K562 (cell line): ENCODE measurements around the gene ZBTB20. TPM values are rescaled to one million over a fixed set of nuclear protein-coding genes. Genes with fewer than 3 reads are reported as not detected.

Experiments
- ATAC-seq: fragments of 200-7000 bp; cut with Tn5 transposase; 3 replicates; pipeline ENCODE4 v1.9.1; 2020; ENCODE audit warnings: moderate library complexity
- BruUV-seq: library from RNA; stranded (reverse); fragments of 400-500 nt; replicated peaks from 2 replicates; lab custom pipeline; 2021; lab: Mats Ljungman, UMichigan
- CTCF ChIA-PET: fragments of 300-600 bp; formaldehyde crosslinking; extraction: SDS; loops from one replicate; lab custom pipeline; 2021; ENCODE audit warnings: low intra/inter-chr PET ratio; lab: Yijun Ruan, JAX
- POLR2A ChIA-PET: fragments of 300-600, 350-650 bp; sonication (Branson Sonifier 250); formaldehyde crosslinking; extraction: SDS; loops from one replicate; lab custom pipeline; 2021; ENCODE audit warnings: antibody characterized with exemption, inconsistent platforms; lab: Yijun Ruan, JAX
- DNase-seq, 4 experiments: peaks; one replicate each; pipeline versions ENCODE4 v3.0.0 to v3.0.0-alpha.2; 2011 to 2018; ENCODE audit warnings: low spot score in 3 of 4, mixed read lengths in 3 of 4; ENCODE audit errors: extremely low read depth in 1 of 4
- FAIRE-seq: peaks from 2 replicates; lab custom pipeline; 2011; peaks lifted over from hg19 to GRCh38; lab: Jason Lieb, UNC
- H2AFZ ChIP-seq: 2 replicates; pipeline ENCODE4 v1.6.0; 2011; ENCODE audit warnings: low read depth, low read length, control low read depth, inconsistent platforms
- H3K27ac ChIP-seq: fragments of 200-600 bp; 3 replicates; pipeline ENCODE4 v1.8.0; 2011; ENCODE audit warnings: low read depth, mild to moderate bottlenecking, control low read depth, inconsistent platforms, low read length, moderate library complexity, mixed read lengths; ENCODE audit errors: extremely low read depth
- H3K27me3 ChIP-seq, 2 experiments: fragments of 300-600 bp in 1 of 2; 2 replicates in 1 of 2; 3 replicates in 1 of 2; pipeline versions ENCODE4 v1.6.0 to v1.8.0; 2011; ENCODE audit warnings: inconsistent platforms in 2 of 2, low read length in 2 of 2, mild to moderate bottlenecking in 1 of 2, mixed read lengths in 1 of 2, moderate library complexity in 1 of 2; ENCODE audit not compliant: control insufficient read depth in 2 of 2, insufficient read depth in 2 of 2
- H3K36me3 ChIP-seq: fragments of 300-600 bp; 3 replicates; pipeline ENCODE4 v1.8.0; 2011; ENCODE audit warnings: mild to moderate bottlenecking, low read length, inconsistent platforms; ENCODE audit not compliant: control insufficient read depth, insufficient read depth
- H3K4me1 ChIP-seq, 2 experiments: fragments of 200-600 bp in 1 of 2; replicated peaks in 1 of 2; 2 replicates in 1 of 2; 3 replicates in 1 of 2; pipeline versions ENCODE4 v1.5.1 to v1.8.0; 2011; ENCODE audit warnings: inconsistent platforms in 2 of 2, low read length in 2 of 2, mild to moderate bottlenecking in 1 of 2, mixed read lengths in 1 of 2, moderate library complexity in 1 of 2; ENCODE audit not compliant: control insufficient read depth in 2 of 2, insufficient read depth in 2 of 2
- H3K4me2 ChIP-seq: 2 replicates; pipeline ENCODE4 v1.6.1; 2011; ENCODE audit warnings: low read length, control low read depth, inconsistent platforms, mixed read lengths; ENCODE audit not compliant: insufficient read depth
- H3K4me3 ChIP-seq: fragments of 200-600 bp; sonication (generic), shearing (Covaris generic); 2 replicates; pipeline ENCODE4 v1.5.1; 2016; ENCODE audit warnings: control low read depth, inconsistent platforms
- H3K79me2 ChIP-seq: fragments of 200-600 bp; 3 replicates; pipeline ENCODE4 v1.8.0; 2011; ENCODE audit warnings: low read length, inconsistent platforms; ENCODE audit not compliant: control insufficient read depth, insufficient read depth
- H3K9ac ChIP-seq, 2 experiments: 2 replicates each; pipeline versions ENCODE4 v1.6.0 to v1.6.1; 2011; ENCODE audit warnings: low read depth in 2 of 2, low read length in 2 of 2, control low read depth in 1 of 2, inconsistent platforms in 1 of 2, mild to moderate bottlenecking in 1 of 2, mixed read lengths in 1 of 2; ENCODE audit not compliant: insufficient read depth in 1 of 2
- H3K9me1 ChIP-seq: one replicate; pipeline ENCODE4 v1.6.0; 2011; ENCODE audit warnings: inconsistent platforms, mild to moderate bottlenecking, low read length, moderate library complexity; ENCODE audit not compliant: control insufficient read depth, insufficient read depth
- H3K9me3 ChIP-seq: replicated peaks from 2 replicates; pipeline ENCODE4 v1.5.1; 2011; ENCODE audit warnings: low read depth, low read length, inconsistent platforms; ENCODE audit not compliant: control insufficient read depth, insufficient read depth
- H4K20me1 ChIP-seq: replicated peaks from 2 replicates; pipeline ENCODE4 v1.6.1; 2011; ENCODE audit warnings: low read length, inconsistent platforms, mixed read lengths; ENCODE audit not compliant: control insufficient read depth, insufficient read depth
- CBX3 ChIP-seq, 2 experiments: IDR thresholded peaks; 1 replicate in 1 of 2; 2 replicates in 1 of 2; pipeline ENCODE4 v1.6.1; 2012; ENCODE audit warnings: inconsistent platforms in 2 of 2, low read length in 2 of 2, borderline replicate concordance in 1 of 2, control low read depth in 1 of 2
- FOXA1 ChIP-seq: fragments of 450-650 bp; IDR thresholded peaks from 2 replicates; pipeline ENCODE4 v1.6.1; 2016; ENCODE audit warnings: mild to moderate bottlenecking, borderline replicate concordance
- HDAC1 ChIP-seq, 2 experiments: fragments of 450-650 bp; IDR thresholded peaks; 2 replicates each; pipeline ENCODE4 v1.6.1; 2016 to 2017; ENCODE audit warnings: inconsistent platforms in 1 of 2, mild to moderate bottlenecking in 1 of 2, moderate library complexity in 1 of 2
- POLR2AphosphoS2 ChIP-seq: IDR thresholded peaks from 2 replicates; pipeline ENCODE4 v1.6.1; 2012; ENCODE audit warnings: low read length, improper control_type of control experiment
- THRB ChIP-seq: fragments of 450-650 bp; formaldehyde crosslinking; conservative IDR thresholded peaks from 2 replicates; pipeline ENCODE4 v1.4.0; 2022; ENCODE audit warnings: mild to moderate bottlenecking, missing genetic modification characterization
- ZNF217 ChIP-seq: sonication (generic); formaldehyde crosslinking; IDR thresholded peaks from 2 replicates; pipeline ENCODE4 v1.8.0; 2022; ENCODE audit warnings: mild to moderate bottlenecking, missing genetic modification reagents
- WGBS: fragments of 100-300 bp; shearing (Covaris generic); methylation state at CpG from one replicate; pipeline ENCODE4 v1.1.6; 2016; ENCODE audit warnings: low coverage, mixed read lengths; ENCODE audit not compliant: insufficient coverage; ENCODE audit errors: missing lambda C conversion rate; 5-methylcytosine and 5-hydroxymethylcytosine counted together
- in situ Hi-C: fragments of 300-500 bp; cut with MboI; formaldehyde crosslinking; loops from 4 replicates; pipeline ENCODE4 v1.15.0; 2018; ENCODE audit warnings: inconsistent platforms, mixed read lengths
- intact Hi-C: fragments of 100-400 bp; cut with micrococcal nuclease; formaldehyde crosslinking; loops from 2 replicates; pipeline ENCODE4 v1.14.2; 2022
- polyA plus RNA-seq, 8 experiments: library from polyadenylated mRNA; depleted of rRNA in 4 of 8; stranded (reverse) in 5 of 8; unstranded in 3 of 8; fragments of >200 nt; fragmentation: Nextera tagmentation in 2 of 8; fragmentation: Illumina TruSeq in 1 of 8; extraction: Ambion mirVana in 2 of 8; extraction: Trizol in 1 of 8; gene quantifications; 2 replicates each; pipeline versions ENCODE4 v1.2.1 to v1.2.3, GENCODE V29; 2011 to 2014; ENCODE audit warnings: inconsistent platforms in 1 of 8, missing spikeins in 1 of 8
- total RNA-seq, 7 experiments: library from RNA; depleted of rRNA in 6 of 7; stranded (reverse); fragments of >200 nt in 6 of 7; fragmentation: Illumina TruSeq in 2 of 7; extraction: Trizol in 2 of 7; gene quantifications; 2 replicates each; pipeline versions ENCODE4 v1.2.1 to v1.2.3, GENCODE V29; 2011 to 2021; ENCODE audit warnings: low replicate concordance in 1 of 7
- TF ChIP-seq, protein P1 (sequence below): fragments of 450-650 bp; IDR thresholded peaks from 2 replicates; pipeline ENCODE4 v1.6.1; 2016; ENCODE audit warnings: mild to moderate bottlenecking, moderate library complexity

ZBTB20 gene
- total and polyA plus RNA-seq, 9 of the 15 experiments (the other 6 are each of a cell fraction or from before 2014, with no cell fraction given) = 0.17 to 1.7 (median 0.45) TPM

DNA sequence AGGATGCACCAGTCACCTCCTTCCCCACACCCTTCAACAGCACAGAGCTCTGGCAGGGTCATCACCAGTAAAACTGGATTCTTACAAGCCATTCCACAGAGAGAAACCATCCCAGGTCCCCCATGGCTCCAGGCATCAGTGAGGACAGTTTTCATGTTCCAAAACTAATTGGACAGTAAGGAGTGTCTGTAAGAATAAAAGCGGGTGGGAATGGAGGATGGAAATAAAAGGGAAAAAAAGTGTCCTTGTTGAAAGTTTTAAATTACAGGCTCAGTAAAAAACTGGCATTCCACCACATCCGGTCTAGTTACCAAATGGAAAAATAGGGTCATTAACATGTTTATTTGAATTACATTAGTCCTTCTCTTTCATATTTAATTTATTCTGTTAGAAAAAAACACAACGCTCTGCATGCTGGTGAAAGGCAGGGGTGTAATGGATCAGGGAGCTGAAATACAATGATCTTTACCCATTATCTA, 735.9 kb downstream of the ZBTB20 start:
- H3K36me3 ChIP-seq = no peaks in the 10 kb centered on the region
- no peaks in the 10 kb centered on the region for H4K20me1 ChIP-seq
- H3K9me3 ChIP-seq = no peaks in the 10 kb centered on the region
- no peak overlapping the region for H3K4me3 ChIP-seq
- 13% methylated on average over 3 of the region's 3 CpGs for WGBS
- in situ Hi-C loops = loop anchor here (5.0 kb wide), 1 partner anchor 259 kb away; no protein-coding TSS in a partner anchor
- no peaks in the 10 kb centered on the region for H3K79me2 ChIP-seq
- H3K4me1 ChIP-seq = no peaks in the 10 kb centered on the region
- POLR2A ChIA-PET = no interaction called here
- H3K9ac ChIP-seq = no peak overlapping the region
- H3K27ac ChIP-seq = no peak overlapping the region
- ATAC-seq (no peak), DNase-seq (no peak)
- H3K4me2 ChIP-seq = no peak overlapping the region
- intact Hi-C loops = no loop called here
- no peaks in the 10 kb centered on the region for H3K9me1 ChIP-seq
- no peaks in the 10 kb centered on the region for H3K27me3 ChIP-seq
- TF ChIP-seq ZNF217 (no peak), FOXA1 (no peak), HDAC1 (IDR thresholded peaks at IDR 0.05) (no peak), CBX3 (IDR thresholded peaks at IDR 0.05; ENCODE audit: borderline replicate concordance in 1 of 2, low read length in 2 of 2) (no peak), THRB (CRISPR knock-in tag) (no peak), POLR2AphosphoS2 (no peak)
- TF ChIP-seq, protein P1, sequence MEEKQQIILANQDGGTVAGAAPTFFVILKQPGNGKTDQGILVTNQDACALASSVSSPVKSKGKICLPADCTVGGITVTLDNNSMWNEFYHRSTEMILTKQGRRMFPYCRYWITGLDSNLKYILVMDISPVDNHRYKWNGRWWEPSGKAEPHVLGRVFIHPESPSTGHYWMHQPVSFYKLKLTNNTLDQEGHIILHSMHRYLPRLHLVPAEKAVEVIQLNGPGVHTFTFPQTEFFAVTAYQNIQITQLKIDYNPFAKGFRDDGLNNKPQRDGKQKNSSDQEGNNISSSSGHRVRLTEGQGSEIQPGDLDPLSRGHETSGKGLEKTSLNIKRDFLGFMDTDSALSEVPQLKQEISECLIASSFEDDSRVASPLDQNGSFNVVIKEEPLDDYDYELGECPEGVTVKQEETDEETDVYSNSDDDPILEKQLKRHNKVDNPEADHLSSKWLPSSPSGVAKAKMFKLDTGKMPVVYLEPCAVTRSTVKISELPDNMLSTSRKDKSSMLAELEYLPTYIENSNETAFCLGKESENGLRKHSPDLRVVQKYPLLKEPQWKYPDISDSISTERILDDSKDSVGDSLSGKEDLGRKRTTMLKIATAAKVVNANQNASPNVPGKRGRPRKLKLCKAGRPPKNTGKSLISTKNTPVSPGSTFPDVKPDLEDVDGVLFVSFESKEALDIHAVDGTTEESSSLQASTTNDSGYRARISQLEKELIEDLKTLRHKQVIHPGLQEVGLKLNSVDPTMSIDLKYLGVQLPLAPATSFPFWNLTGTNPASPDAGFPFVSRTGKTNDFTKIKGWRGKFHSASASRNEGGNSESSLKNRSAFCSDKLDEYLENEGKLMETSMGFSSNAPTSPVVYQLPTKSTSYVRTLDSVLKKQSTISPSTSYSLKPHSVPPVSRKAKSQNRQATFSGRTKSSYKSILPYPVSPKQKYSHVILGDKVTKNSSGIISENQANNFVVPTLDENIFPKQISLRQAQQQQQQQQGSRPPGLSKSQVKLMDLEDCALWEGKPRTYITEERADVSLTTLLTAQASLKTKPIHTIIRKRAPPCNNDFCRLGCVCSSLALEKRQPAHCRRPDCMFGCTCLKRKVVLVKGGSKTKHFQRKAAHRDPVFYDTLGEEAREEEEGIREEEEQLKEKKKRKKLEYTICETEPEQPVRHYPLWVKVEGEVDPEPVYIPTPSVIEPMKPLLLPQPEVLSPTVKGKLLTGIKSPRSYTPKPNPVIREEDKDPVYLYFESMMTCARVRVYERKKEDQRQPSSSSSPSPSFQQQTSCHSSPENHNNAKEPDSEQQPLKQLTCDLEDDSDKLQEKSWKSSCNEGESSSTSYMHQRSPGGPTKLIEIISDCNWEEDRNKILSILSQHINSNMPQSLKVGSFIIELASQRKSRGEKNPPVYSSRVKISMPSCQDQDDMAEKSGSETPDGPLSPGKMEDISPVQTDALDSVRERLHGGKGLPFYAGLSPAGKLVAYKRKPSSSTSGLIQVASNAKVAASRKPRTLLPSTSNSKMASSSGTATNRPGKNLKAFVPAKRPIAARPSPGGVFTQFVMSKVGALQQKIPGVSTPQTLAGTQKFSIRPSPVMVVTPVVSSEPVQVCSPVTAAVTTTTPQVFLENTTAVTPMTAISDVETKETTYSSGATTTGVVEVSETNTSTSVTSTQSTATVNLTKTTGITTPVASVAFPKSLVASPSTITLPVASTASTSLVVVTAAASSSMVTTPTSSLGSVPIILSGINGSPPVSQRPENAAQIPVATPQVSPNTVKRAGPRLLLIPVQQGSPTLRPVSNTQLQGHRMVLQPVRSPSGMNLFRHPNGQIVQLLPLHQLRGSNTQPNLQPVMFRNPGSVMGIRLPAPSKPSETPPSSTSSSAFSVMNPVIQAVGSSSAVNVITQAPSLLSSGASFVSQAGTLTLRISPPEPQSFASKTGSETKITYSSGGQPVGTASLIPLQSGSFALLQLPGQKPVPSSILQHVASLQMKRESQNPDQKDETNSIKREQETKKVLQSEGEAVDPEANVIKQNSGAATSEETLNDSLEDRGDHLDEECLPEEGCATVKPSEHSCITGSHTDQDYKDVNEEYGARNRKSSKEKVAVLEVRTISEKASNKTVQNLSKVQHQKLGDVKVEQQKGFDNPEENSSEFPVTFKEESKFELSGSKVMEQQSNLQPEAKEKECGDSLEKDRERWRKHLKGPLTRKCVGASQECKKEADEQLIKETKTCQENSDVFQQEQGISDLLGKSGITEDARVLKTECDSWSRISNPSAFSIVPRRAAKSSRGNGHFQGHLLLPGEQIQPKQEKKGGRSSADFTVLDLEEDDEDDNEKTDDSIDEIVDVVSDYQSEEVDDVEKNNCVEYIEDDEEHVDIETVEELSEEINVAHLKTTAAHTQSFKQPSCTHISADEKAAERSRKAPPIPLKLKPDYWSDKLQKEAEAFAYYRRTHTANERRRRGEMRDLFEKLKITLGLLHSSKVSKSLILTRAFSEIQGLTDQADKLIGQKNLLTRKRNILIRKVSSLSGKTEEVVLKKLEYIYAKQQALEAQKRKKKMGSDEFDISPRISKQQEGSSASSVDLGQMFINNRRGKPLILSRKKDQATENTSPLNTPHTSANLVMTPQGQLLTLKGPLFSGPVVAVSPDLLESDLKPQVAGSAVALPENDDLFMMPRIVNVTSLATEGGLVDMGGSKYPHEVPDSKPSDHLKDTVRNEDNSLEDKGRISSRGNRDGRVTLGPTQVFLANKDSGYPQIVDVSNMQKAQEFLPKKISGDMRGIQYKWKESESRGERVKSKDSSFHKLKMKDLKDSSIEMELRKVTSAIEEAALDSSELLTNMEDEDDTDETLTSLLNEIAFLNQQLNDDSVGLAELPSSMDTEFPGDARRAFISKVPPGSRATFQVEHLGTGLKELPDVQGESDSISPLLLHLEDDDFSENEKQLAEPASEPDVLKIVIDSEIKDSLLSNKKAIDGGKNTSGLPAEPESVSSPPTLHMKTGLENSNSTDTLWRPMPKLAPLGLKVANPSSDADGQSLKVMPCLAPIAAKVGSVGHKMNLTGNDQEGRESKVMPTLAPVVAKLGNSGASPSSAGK = no peak
- TF ChIP-seq, all 486 proteins: peak for 0
- CTCF ChIA-PET = no interaction called here
- BruUV-seq = no TSS peak
- no peak overlapping the region for H2AFZ ChIP-seq
- FAIRE-seq = no peak
